ENCODE measurements around the gene HMGXB3. TPM values are rescaled to one million over a fixed set of nuclear protein-coding genes. Genes with fewer than 3 reads are reported as not detected.
"Not testable (repeated sequence)": the region's sequence is repeated elsewhere in the genome, so short reads cannot be mapped to it uniquely, and the experiment has no call there.

Gene HMGXB3
- total and polyA plus RNA-seq, 9 donors: 14.1 to 32.1 (median 28.1) TPM

DNA sequence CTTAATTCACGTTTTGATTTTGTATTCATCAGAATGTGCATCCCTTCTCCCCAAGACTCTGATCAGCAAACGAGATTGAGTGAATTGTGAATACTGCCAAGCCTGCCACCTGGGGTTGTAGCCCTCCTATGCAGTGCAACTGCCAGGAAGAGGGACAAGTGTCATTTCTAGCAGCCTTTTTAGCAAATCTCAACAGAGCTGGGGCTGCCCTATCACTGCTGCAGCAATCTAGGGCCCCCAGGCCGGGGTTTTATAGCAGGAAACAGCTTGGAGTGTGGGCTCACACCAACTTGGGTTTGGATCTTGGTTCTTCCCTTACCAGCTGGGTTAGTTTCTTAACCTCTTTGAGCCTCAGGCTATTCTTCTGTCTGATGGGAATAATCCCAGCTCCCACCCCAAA is 81.8 kb downstream of the HMGXB3 start:
- no peak for DNase-seq
- no peaks in the 10 kb centered on the region for H3K27me3 ChIP-seq
- no peak overlapping the region for H3K27ac ChIP-seq
- intact Hi-C loops (cut with DNase I): no loop called here
- no peaks in the 10 kb centered on the region for H3K36me3 ChIP-seq
- 53 to 62% (median 60%) methylated on average over 3 of the region's 3 CpGs for WGBS, 3 donors
- no peak overlapping the region for H3K4me3 ChIP-seq
- no peaks in the 10 kb centered on the region for H3K9me3 ChIP-seq
- no peaks in the 10 kb centered on the region for H3K4me1 ChIP-seq (ENCODE audit: insufficient read depth)
- no peak for TF ChIP-seq EP300 (IDR thresholded peaks at IDR 0.05)
- no peak for TF ChIP-seq POLR2A (IDR thresholded peaks at IDR 0.05)
- no peak for TF ChIP-seq CTCF (IDR thresholded peaks at IDR 0.05)

GRCh38 chr5:150082889-150083288 is 82.3 kb downstream of the HMGXB3 start:
- H3K27ac ChIP-seq: no peak overlapping the region
- no peak for DNase-seq
- 93% methylated on average over 6 of the region's 6 CpGs for WGBS, 3 donors

DNA sequence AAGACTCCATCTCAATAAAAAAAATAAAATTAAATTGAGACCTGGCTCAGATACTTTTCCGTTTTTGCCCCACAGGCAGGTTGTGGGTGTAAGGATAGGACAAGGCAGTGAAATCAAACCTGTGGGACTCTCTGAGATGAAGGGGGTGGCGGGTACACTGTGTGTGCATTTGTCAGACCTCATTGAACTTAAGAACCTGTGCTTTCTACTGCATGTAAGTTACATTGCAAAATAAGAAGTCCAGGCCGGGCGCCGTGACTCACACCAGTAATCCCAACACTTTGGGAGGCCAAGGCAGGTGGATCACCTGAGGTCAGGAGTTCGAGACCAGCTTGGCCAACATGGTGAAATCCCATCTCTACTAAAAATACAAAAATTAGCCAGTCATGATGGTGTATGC is 84.2 kb downstream of the HMGXB3 start:
- H3K36me3 ChIP-seq; H3K27me3 ChIP-seq; H3K27ac ChIP-seq; H3K4me1 ChIP-seq (ENCODE audit: insufficient read depth); DNase-seq; intact Hi-C loops (cut with DNase I); H3K9me3 ChIP-seq; H3K4me3 ChIP-seq: not testable (repeated sequence)
- 93 to 98% (median 93%) methylated on average over 6 of the region's 6 CpGs for whole genome bisulfite sequencing, 3 donors

More at GRCh38 chr5:150082889-150083288, 82.3 kb downstream of the HMGXB3 start:
- Histone ChIP-seq H3K36me3 (no peaks in the 10 kb centered on the region), H3K4me1 (ENCODE audit: insufficient read depth) (no peaks in the 10 kb centered on the region), H3K4me3 (no peak overlapping the region), H3K27me3 (no peaks in the 10 kb centered on the region), H3K9me3 (no peaks in the 10 kb centered on the region)
- intact Hi-C loops (cut with DNase I): no loop called here
- TF ChIP-seq EP300 (IDR thresholded peaks at IDR 0.05) (no peak), POLR2A (IDR thresholded peaks at IDR 0.05) (no peak), CTCF (IDR thresholded peaks at IDR 0.05) (no peak)

- Histone ChIP-seq H3K4me1 (ENCODE audit: insufficient read depth) (no peaks in the 10 kb centered on the region), H3K36me3 (no peaks in the 10 kb centered on the region), H3K4me3 (no peak overlapping the region), H3K27me3 (no peaks in the 10 kb centered on the region), H3K9me3 (no peaks in the 10 kb centered on the region), H3K27ac (no peak overlapping the region)
- no peak for DNase-seq
- WGBS, 3 donors: 74 to 94% (median 89%) methylated on average over 7 of the region's 7 CpGs
- intact Hi-C loops (cut with DNase I): no loop called here
- TF ChIP-seq POLR2A (IDR thresholded peaks at IDR 0.05) (no peak), CTCF (IDR thresholded peaks at IDR 0.05) (no peak), EP300 (IDR thresholded peaks at IDR 0.05) (no peak)
Measured at GRCh38 chr5:150085191-150085912, 84.8 kb downstream of the HMGXB3 start.

DNA sequence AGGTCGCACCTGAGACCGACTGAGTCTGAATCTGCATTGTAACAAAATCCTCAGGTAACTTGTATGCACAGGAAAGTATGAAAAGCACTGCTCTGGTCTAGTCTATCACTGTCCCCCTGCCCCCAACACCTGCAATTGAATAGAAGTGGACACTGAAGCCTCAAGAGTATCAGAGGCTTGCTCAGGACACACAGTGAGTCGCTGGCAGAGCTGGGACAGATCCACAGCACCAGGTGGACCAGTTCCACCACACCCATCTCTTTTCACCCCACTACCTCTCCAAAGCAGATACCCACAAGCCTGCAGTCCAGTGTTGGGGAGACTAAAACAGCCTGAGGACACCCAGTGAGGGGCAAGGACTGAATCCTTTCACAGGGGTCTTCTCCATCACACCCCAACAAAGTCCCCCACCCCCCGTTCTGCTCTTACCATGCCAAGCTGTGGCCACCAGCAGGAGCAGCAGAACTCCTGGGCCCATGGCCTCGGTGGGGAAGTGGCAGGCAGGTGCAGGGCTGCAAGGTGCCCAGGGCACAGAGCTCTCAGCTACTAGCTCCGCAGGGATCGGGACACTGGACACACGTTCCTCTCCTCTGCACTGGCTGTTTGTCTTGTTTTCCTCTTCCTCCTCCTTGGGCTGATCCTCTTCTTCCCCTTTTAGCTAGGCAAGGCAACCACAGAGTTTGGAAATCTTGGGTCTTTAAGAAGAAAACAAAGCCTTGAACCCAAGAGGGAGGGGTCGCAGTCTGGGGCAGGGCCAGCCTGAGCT is 85.6 kb downstream of the HMGXB3 start, which contains the start of gene CSF1R:
TSS of gene CSF1R (minus strand) at position 605 of the 766 bp plus-strand sequence. CDS start at position 478, 127 bp downstream.
- H3K27ac ChIP-seq: no peak within 1 kb of the TSS

More for the DNA sequence above, 85.6 kb downstream of the HMGXB3 start, which contains the start of gene CSF1R:
- no peak for TF ChIP-seq CTCF (IDR thresholded peaks at IDR 0.05)
- TF ChIP-seq POLR2A (IDR thresholded peaks at IDR 0.05): no peak
- TF ChIP-seq EP300 (IDR thresholded peaks at IDR 0.05): no peak
- no peak for DNase-seq
- intact Hi-C loops (cut with DNase I): no loop called here
- H3K9me3 ChIP-seq: no peaks in the 10 kb centered on the region
- no peak within 1 kb of the TSS for H3K4me3 ChIP-seq
- H3K36me3 ChIP-seq: no peaks in the 10 kb centered on the region
- H3K4me1 ChIP-seq (ENCODE audit: insufficient read depth): no peaks in the 10 kb centered on the region
- 84 to 88% (median 85%) methylated on average over 9 of the region's 9 CpGs for WGBS, 3 donors
- no peaks in the 10 kb centered on the region for H3K27me3 ChIP-seq

All from ovary (tissue), 9 donors.